ENCODE measurements around the gene LSM7. TPM values are rescaled to one million over a fixed set of nuclear protein-coding genes. Genes with fewer than 3 reads are reported as not detected.

The LSM7 gene
- total RNA-seq, 1 experiment from 2014 or later: 97.3 TPM

DNA sequence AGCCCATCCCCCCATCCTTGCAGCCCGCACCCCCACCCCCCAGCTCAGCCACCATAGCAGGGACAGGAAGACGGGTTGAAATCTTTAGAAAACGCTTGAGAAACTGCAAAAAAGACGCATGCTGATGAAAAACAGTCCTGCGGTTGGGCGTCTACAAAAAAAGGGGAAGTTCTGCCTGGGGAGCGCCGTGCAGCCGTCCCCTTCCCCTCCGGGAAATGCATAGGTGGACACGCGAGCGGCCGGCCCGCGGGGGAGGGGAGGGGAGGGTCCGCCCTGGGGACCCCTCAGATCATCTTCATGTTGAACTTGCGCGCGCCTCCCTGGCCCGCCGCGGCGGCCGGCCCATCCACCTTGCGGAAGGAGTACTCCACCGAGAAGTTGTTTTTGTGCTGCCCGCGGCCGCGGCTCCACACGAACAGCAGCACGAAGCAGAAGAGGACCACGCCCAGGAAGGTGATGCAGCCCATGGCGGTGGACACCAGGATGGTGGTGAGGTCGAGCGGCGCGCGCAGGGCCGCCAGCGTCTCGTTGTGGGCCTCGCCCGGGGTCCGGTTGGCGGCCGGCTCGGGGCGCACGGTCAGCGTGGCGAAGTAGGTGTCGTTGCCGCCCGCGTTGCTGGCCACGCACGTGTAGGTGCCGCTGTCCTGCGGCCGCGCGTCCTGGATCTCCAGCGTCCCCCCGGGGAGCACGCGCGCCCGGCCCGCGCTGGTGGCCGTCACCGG is 38.5 kb downstream of the LSM7 start:
- TF ChIP-seq, protein P1, sequence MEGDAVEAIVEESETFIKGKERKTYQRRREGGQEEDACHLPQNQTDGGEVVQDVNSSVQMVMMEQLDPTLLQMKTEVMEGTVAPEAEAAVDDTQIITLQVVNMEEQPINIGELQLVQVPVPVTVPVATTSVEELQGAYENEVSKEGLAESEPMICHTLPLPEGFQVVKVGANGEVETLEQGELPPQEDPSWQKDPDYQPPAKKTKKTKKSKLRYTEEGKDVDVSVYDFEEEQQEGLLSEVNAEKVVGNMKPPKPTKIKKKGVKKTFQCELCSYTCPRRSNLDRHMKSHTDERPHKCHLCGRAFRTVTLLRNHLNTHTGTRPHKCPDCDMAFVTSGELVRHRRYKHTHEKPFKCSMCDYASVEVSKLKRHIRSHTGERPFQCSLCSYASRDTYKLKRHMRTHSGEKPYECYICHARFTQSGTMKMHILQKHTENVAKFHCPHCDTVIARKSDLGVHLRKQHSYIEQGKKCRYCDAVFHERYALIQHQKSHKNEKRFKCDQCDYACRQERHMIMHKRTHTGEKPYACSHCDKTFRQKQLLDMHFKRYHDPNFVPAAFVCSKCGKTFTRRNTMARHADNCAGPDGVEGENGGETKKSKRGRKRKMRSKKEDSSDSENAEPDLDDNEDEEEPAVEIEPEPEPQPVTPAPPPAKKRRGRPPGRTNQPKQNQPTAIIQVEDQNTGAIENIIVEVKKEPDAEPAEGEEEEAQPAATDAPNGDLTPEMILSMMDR (IDR thresholded peaks at IDR 0.05): no peak
- no peak for TF ChIP-seq SIN3A (IDR thresholded peaks at IDR 0.05; ENCODE audit: borderline replicate concordance, insufficient read depth, low read depth, low read length)
- TF ChIP-seq, protein P2, sequence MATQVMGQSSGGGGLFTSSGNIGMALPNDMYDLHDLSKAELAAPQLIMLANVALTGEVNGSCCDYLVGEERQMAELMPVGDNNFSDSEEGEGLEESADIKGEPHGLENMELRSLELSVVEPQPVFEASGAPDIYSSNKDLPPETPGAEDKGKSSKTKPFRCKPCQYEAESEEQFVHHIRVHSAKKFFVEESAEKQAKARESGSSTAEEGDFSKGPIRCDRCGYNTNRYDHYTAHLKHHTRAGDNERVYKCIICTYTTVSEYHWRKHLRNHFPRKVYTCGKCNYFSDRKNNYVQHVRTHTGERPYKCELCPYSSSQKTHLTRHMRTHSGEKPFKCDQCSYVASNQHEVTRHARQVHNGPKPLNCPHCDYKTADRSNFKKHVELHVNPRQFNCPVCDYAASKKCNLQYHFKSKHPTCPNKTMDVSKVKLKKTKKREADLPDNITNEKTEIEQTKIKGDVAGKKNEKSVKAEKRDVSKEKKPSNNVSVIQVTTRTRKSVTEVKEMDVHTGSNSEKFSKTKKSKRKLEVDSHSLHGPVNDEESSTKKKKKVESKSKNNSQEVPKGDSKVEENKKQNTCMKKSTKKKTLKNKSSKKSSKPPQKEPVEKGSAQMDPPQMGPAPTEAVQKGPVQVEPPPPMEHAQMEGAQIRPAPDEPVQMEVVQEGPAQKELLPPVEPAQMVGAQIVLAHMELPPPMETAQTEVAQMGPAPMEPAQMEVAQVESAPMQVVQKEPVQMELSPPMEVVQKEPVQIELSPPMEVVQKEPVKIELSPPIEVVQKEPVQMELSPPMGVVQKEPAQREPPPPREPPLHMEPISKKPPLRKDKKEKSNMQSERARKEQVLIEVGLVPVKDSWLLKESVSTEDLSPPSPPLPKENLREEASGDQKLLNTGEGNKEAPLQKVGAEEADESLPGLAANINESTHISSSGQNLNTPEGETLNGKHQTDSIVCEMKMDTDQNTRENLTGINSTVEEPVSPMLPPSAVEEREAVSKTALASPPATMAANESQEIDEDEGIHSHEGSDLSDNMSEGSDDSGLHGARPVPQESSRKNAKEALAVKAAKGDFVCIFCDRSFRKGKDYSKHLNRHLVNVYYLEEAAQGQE (IDR thresholded peaks at IDR 0.05; ENCODE audit: insufficient read depth in 1 of 2, low read depth in 2 of 2, low read length in 1 of 2): no peak
- no peak for TF ChIP-seq TCF7L2 (IDR thresholded peaks at IDR 0.05; ENCODE audit: low read depth, low read length)
- no peak for TF ChIP-seq POLR2AphosphoS5 (IDR thresholded peaks at IDR 0.05; ENCODE audit: low read depth, low read length)
- no peaks in the 10 kb centered on the region for H3K27me3 ChIP-seq (ENCODE audit: control insufficient read depth, insufficient read depth, low read length)
- no peaks in the 10 kb centered on the region for H3K9me3 ChIP-seq (ENCODE audit: control insufficient read depth, insufficient read depth, low read depth, low read length)
- H3K4me1 ChIP-seq (ENCODE audit: control insufficient read depth, insufficient read depth, low read length): no peaks in the 10 kb centered on the region
- intact Hi-C loops (cut with micrococcal nuclease; ENCODE audit: unreplicated experiment) (no loop called here), in situ Hi-C loops (cut with HindIII; ENCODE audit: low pct_unique_long_range_greater_than_20kb, low sequenced_read_pairs) (no loop called here)
- no TSS peak for BruUV-seq (replicated peaks)
- ChIA-PET POLR2A (no interaction called here), CTCF (no interaction called here)
- no peak overlapping the region for H3K27ac ChIP-seq (ENCODE audit: low read length)
- no peaks in the 10 kb centered on the region for H3K36me3 ChIP-seq (ENCODE audit: control insufficient read depth, insufficient read depth, low read length)
- no peak for ATAC-seq
- H3K4me3 ChIP-seq (ENCODE audit: low read depth in 2 of 2, low read length in 2 of 2): no peak overlapping the region
- no peak for DNase-seq (ENCODE audit: low read depth, low spot score)

DNA sequence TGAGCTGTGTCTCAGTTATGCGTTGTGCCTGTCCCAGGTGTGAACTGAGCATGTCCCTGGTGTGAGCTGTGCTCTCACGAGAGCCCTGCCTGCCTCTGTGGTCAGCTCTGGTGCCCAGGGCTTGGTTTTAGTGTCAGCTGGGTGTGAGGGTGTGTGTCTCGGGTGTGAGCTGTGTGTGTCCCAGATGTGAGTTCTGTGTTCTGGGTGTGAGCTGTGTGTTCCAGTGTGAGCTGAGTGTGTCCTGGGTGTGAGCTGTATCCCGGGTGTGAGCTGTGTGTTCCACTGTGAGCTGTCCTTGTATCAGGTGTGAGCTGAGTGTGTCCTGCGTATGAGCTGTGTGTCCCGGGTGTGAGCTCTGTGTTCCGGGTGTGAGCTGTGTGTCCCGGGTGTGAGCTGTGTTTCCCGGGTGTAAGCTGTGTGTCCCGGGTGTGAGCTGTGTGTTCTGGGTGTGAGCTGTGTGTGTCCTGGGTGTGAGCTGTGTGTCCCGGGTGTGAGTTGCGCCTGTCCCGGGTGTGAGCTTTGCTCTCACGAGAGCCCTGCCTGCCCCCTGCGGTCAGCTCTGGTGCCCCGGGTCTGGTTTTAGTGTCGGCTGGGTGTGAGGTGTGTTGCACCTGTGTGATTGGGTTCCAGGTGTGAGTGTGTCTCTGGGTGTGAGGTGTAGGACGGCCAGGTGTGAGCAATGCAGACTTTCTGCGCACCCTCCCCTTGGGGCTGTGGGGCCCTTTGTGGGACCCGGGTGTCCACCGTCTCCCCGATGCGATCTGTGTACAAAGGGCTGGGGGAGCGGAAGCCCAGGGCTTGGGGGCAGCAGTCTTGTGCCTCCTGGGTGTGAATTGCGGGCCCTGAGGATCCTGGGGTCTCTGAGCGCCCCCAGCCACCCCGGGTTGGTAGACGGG is 39.3 kb downstream of the LSM7 start:
- CTCF ChIA-PET: no interaction called here
- H3K4me1 ChIP-seq (ENCODE audit: control insufficient read depth, insufficient read depth, low read length): no peaks in the 10 kb centered on the region
- DNase-seq (ENCODE audit: low read depth, low spot score) (no peak), ATAC-seq (no peak)
- POLR2A ChIA-PET: no interaction called here
- TF ChIP-seq POLR2AphosphoS5 (IDR thresholded peaks at IDR 0.05; ENCODE audit: low read depth, low read length) (no peak), SIN3A (IDR thresholded peaks at IDR 0.05; ENCODE audit: borderline replicate concordance, insufficient read depth, low read depth, low read length) (no peak), TCF7L2 (IDR thresholded peaks at IDR 0.05; ENCODE audit: low read depth, low read length) (no peak)
- TF ChIP-seq, protein P1 (IDR thresholded peaks at IDR 0.05): no peak
- TF ChIP-seq, protein P2 (IDR thresholded peaks at IDR 0.05; ENCODE audit: insufficient read depth in 1 of 2, low read depth in 2 of 2, low read length in 1 of 2): no peak
- intact Hi-C loops (cut with micrococcal nuclease; ENCODE audit: unreplicated experiment) (no loop called here), in situ Hi-C loops (cut with HindIII; ENCODE audit: low pct_unique_long_range_greater_than_20kb, low sequenced_read_pairs) (no loop called here)
- no peaks in the 10 kb centered on the region for H3K27me3 ChIP-seq (ENCODE audit: control insufficient read depth, insufficient read depth, low read length)
- BruUV-seq (replicated peaks): no TSS peak
- no peaks in the 10 kb centered on the region for H3K9me3 ChIP-seq (ENCODE audit: control insufficient read depth, insufficient read depth, low read depth, low read length)
- no peaks in the 10 kb centered on the region for H3K36me3 ChIP-seq (ENCODE audit: control insufficient read depth, insufficient read depth, low read length)
- no peak overlapping the region for H3K27ac ChIP-seq (ENCODE audit: low read length)
- no peak overlapping the region for H3K4me3 ChIP-seq (ENCODE audit: low read depth in 2 of 2, low read length in 2 of 2)

Measured in Panc1 (cell line).